HUES6 (cell line): ENCODE results near the gene MED12L.

Source experiments
- H3K27ac ChIP-seq: 2 replicates; pipeline ENCODE4 v1.7.0; 2013; ENCODE audit warnings: low read depth, mild to moderate bottlenecking, low read length, inconsistent platforms
- H3K27me3 ChIP-seq: 2 replicates; pipeline ENCODE4 v1.6.1; 2013; ENCODE audit warnings: low read length; ENCODE audit not compliant: control insufficient read depth, insufficient read depth
- H3K36me3 ChIP-seq: 2 replicates; pipeline ENCODE4 v1.6.1; 2013; ENCODE audit warnings: low read length; ENCODE audit not compliant: control insufficient read depth, insufficient read depth
- H3K4me1 ChIP-seq: 2 replicates; pipeline ENCODE4 v1.6.1; 2013; ENCODE audit warnings: low read length; ENCODE audit not compliant: control insufficient read depth, insufficient read depth
- H3K4me3 ChIP-seq: 2 replicates; pipeline ENCODE4 v1.5.1; 2013; ENCODE audit warnings: low read depth, low read length
- H3K9ac ChIP-seq: one replicate; pipeline ENCODE4 v1.6.1; 2013; ENCODE audit warnings: mild to moderate bottlenecking, low read length
- H3K9me3 ChIP-seq: 2 replicates; pipeline ENCODE4 v1.6.1; 2013; ENCODE audit warnings: low read depth, low read length; ENCODE audit not compliant: control insufficient read depth, insufficient read depth

MED12L gene

DNA sequence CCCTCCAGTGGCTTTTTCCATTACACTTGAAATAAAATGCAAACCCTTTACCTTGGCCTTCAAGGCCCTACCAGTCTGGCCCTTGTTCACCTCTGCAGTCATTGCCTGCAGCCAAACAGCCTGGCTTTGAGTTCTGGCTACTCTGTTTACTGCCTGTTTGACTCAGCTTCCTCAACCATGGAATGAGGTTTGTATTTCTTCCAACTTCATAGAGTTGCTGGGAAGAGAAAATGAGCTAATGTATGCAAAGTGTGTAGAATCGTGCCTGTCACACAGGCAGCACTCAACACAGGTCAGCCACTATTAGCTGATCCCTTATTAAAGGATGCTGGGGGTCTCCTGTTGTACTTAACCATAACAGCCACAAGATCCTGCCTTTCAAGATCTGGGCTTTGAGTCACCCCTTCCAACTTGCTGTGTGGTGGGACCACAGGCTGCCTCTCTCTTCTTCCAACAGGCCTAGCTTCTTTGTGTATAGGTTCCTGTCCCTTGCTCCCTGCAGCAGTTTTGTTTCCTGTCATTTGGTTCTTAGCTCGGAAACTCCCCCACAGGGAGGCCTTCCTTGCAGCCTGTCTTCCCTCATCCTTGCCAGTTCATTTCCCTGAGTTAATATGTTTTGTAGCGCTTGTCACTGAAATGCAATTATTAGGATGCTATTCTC, 6.4 kb downstream of the MED12L start:
- Histone ChIP-seq H3K9me3 (no peaks in the 10 kb centered on the region), H3K4me3 (no peak overlapping the region), H3K4me1 (peaks cover 31% of the 10 kb centered on the region), H3K27ac (no peak overlapping the region), H3K27me3 (peaks cover 12% of the 10 kb centered on the region), H3K36me3 (no peaks in the 10 kb centered on the region), H3K9ac (no peak overlapping the region)

DNA sequence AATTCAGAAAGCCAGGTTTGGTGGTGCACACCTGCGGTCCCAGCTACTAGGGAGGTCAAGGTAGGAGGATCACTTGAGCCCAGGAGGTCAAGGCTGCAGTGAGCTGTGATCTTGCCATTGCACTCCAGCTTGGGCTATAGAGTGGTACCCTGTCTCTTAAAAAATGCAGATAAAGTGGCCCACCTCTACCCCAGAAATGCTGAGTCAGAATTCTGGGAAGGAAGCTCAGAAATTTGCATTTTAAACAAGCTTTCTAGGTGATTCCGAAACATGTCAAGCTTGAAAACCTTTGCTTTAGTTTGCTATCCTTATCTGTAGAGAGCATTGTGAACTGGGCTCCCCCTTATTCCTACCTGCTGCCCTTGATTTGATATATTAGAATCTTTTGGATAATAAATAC, 7.7 kb downstream of the MED12L start:
- no peaks in the 10 kb centered on the region for H3K9me3 ChIP-seq
- no peak overlapping the region for H3K4me3 ChIP-seq
- H3K36me3 ChIP-seq: no peaks in the 10 kb centered on the region
- no peak overlapping the region for H3K27ac ChIP-seq
- no peaks in the 10 kb centered on the region for H3K27me3 ChIP-seq
- peaks cover 25% of the 10 kb centered on the region for H3K4me1 ChIP-seq
- H3K9ac ChIP-seq: no peak overlapping the region

DNA sequence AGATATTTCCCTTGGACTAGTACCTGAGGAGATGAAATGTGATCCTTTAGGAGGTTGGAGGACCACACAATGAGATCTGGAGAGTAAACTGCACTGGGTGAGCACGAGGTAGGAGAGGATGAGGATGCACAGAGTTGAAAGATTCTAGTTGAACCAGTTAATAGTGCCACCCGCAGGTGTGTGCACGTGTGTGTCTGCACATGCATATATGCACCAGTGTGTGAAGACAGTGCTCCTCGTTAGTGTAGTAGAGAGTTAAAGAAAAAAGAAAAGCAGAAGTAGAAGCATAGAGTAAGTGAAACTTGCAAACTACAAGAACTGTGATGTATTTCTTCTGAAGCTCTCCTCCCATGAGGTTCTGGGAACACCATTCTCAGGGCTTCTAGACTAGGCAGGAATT, 8.4 kb downstream of the MED12L start:
- H3K9me3 ChIP-seq: no peaks in the 10 kb centered on the region
- H3K36me3 ChIP-seq: no peaks in the 10 kb centered on the region
- H3K4me3 ChIP-seq: no peak overlapping the region
- no peak overlapping the region for H3K27ac ChIP-seq
- peaks cover 25% of the 10 kb centered on the region for H3K4me1 ChIP-seq
- no peak overlapping the region for H3K9ac ChIP-seq
- no peaks in the 10 kb centered on the region for H3K27me3 ChIP-seq

DNA sequence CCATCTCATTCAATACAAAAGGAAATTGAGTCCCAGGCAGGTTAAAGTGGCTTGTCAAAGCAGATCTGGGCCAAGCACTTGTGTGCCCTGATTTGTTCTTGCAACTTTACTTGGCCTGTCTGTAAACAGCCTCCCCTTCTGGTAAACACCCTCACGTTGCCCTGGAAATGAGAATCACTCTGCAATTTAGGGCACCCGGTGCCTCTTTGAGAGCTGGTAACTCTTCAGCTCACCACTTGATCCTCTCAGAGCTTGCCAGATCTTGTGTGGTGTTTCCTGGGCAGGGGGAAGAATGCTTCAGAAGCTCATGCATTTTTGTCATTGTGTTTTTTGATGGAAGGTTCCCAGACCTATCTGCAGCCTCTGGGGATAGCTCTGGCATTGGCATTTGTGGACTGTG, 11.3 kb downstream of the MED12L start:
- Histone ChIP-seq H3K36me3 (no peaks in the 10 kb centered on the region), H3K27me3 (no peaks in the 10 kb centered on the region), H3K4me3 (no peak overlapping the region), H3K9ac (no peak overlapping the region), H3K9me3 (no peaks in the 10 kb centered on the region), H3K27ac (no peak overlapping the region), H3K4me1 (peaks cover 24% of the 10 kb centered on the region)

- Histone ChIP-seq H3K9me3 (no peaks in the 10 kb centered on the region), H3K27me3 (no peaks in the 10 kb centered on the region), H3K36me3 (no peaks in the 10 kb centered on the region), H3K4me3 (no peak overlapping the region), H3K27ac (no peak overlapping the region), H3K9ac (no peak overlapping the region), H3K4me1 (peaks cover 22% of the 10 kb centered on the region; the same call in 1 of the 2 replicates)
Observed at GRCh38 chr3:151100076-151100475, 14.6 kb downstream of the MED12L start.

GRCh38 chr3:151101270-151101969, 16.0 kb downstream of the MED12L start:
- peaks cover 23% of the 10 kb centered on the region; the same call in 1 of the 2 replicates for H3K4me1 ChIP-seq
- H3K27me3 ChIP-seq: no peaks in the 10 kb centered on the region
- H3K36me3 ChIP-seq: no peaks in the 10 kb centered on the region
- no peaks in the 10 kb centered on the region for H3K9me3 ChIP-seq
- H3K4me3 ChIP-seq: no peak overlapping the region
- H3K9ac ChIP-seq: no peak overlapping the region
- no peak overlapping the region for H3K27ac ChIP-seq

- H3K4me1 ChIP-seq: peaks cover 31% of the 10 kb centered on the region
- H3K9me3 ChIP-seq: no peaks in the 10 kb centered on the region
- H3K27ac ChIP-seq: no peak overlapping the region
- H3K36me3 ChIP-seq: no peaks in the 10 kb centered on the region
- no peak overlapping the region for H3K4me3 ChIP-seq
- H3K27me3 ChIP-seq: no peaks in the 10 kb centered on the region
- no peak overlapping the region for H3K9ac ChIP-seq
Observed at GRCh38 chr3:151106311-151106710, 20.8 kb downstream of the MED12L start.

DNA sequence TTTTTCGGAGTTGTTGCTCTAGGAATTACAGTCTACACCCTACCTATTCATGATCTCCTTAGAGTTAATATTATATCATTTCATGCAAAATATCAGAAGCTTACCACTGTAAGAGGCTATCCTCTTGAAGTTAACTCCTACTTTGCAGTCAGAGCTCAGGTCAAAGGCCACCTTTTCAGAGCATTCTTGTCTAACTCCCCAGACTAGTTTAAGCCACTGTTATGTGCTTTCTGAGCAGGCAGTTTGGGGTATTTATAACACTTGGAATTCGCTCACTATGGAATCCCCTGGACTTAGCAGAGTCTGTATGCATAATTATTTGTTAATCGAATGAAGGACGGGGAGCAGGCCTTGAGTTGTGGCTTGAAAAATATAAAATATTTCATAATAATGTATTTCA, 21.7 kb downstream of the MED12L start:
- Histone ChIP-seq H3K4me1 (peaks cover 26% of the 10 kb centered on the region), H3K27ac (no peak overlapping the region), H3K4me3 (no peak overlapping the region), H3K9me3 (no peaks in the 10 kb centered on the region), H3K36me3 (no peaks in the 10 kb centered on the region), H3K9ac (no peak overlapping the region), H3K27me3 (no peaks in the 10 kb centered on the region)

DNA sequence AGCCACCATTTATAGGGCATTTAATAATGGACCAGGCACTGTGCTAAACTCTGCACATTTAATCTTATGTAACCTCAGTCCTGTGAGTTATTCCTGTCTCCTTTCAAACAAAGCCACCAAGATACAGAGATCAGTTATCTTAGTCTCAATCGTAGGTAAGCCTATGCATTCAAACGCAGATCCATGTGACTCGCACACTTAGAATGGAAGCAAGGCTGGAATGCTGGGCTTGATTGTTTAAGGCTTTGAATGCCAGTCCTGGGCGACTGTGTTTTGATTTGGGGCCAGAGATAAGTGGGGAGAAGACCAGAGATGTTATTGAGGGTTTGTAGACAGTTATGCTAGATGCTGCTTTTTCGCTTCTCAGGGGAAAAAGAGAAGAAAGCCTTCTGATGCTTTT, 22.2 kb downstream of the MED12L start:
- H3K9ac ChIP-seq: no peak overlapping the region
- H3K27ac ChIP-seq: no peak overlapping the region
- no peaks in the 10 kb centered on the region for H3K27me3 ChIP-seq
- 0 out of 2 replicates have a peak overlapping the region, but pooled peaks have one; percentile 12 for H3K4me3 ChIP-seq
- no peaks in the 10 kb centered on the region for H3K36me3 ChIP-seq
- H3K9me3 ChIP-seq: no peaks in the 10 kb centered on the region
- H3K4me1 ChIP-seq: peaks cover 31% of the 10 kb centered on the region

- Histone ChIP-seq H3K9ac (no peak overlapping the region), H3K36me3 (no peaks in the 10 kb centered on the region), H3K27me3 (no peaks in the 10 kb centered on the region), H3K4me1 (peaks cover 28% of the 10 kb centered on the region), H3K4me3 (no peak overlapping the region), H3K9me3 (no peaks in the 10 kb centered on the region), H3K27ac (no peak overlapping the region)
Observed at GRCh38 chr3:151109286-151109800, 23.9 kb downstream of the MED12L start.

- Histone ChIP-seq H3K27me3 (no peaks in the 10 kb centered on the region), H3K9me3 (no peaks in the 10 kb centered on the region), H3K27ac (no peak overlapping the region)
Observed at GRCh38 chr3:151112731-151113130, 27.3 kb downstream of the MED12L start.

More at GRCh38 chr3:151112731-151113130, 27.3 kb downstream of the MED12L start:
- H3K9ac ChIP-seq: no peak overlapping the region
- H3K4me1 ChIP-seq: peaks cover 15% of the 10 kb centered on the region
- no peaks in the 10 kb centered on the region for H3K36me3 ChIP-seq
- no peak overlapping the region for H3K4me3 ChIP-seq
